Gastroesophageal sphincter (tissue), 4 donors: Measurements from ENCODE around the gene MAP3K15. TPM values are rescaled to one million over a fixed set of nuclear protein-coding genes. Genes with fewer than 3 reads are reported as not detected.

Source experiments
- ATAC-seq: fragments of 150-250 bp; one replicate; pipeline ENCODE4 v1.9.1; 2016; ENCODE audit warnings: mild to moderate bottlenecking, moderate library complexity
- H3K27ac ChIP-seq, 4 donors: fragments of 200-600 bp; sonication (generic) in 3 of 4; 1 replicate in 3 of 4; 2 replicates in 1 of 4; pipeline ENCODE4 v1.5.1; 2016 to 2019
- H3K27me3 ChIP-seq: fragments of 200-600 bp; sonication (generic); one replicate; pipeline ENCODE4 v1.5.1; 2019
- H3K36me3 ChIP-seq, 2 donors: fragments of 200-600 bp; sonication (generic); one replicate each; pipeline ENCODE4 v1.5.1; 2019; ENCODE audit warnings: control low read depth in 1 of 2
- H3K4me1 ChIP-seq, 3 donors: fragments of 200-600 bp; sonication (generic); 1 replicate in 2 of 3; 2 replicates in 1 of 3; pipeline ENCODE4 v1.5.1; 2016 to 2019; ENCODE audit warnings: control low read depth in 2 of 3
- H3K4me3 ChIP-seq, 2 donors: fragments of 200-600 bp; sonication (generic); one replicate each; pipeline ENCODE4 v1.5.1; 2019; ENCODE audit warnings: mild to moderate bottlenecking in 1 of 2, moderate library complexity in 1 of 2
- H3K9me3 ChIP-seq, 3 donors: fragments of 200-600 bp; sonication (generic); one replicate each; pipeline ENCODE4 v1.5.1; 2017 to 2019; ENCODE audit warnings: control low read depth in 2 of 3
- EP300 ChIP-seq: sonication (generic); formaldehyde crosslinking; IDR thresholded peaks from one replicate; pipeline ENCODE4 v1.6.1; 2017; ENCODE audit warnings: antibody characterized with exemption, mild to moderate bottlenecking
- POLR2A ChIP-seq, 2 donors: fragments of 450-650 bp; IDR thresholded peaks; one replicate each; pipeline ENCODE4 v1.6.1; 2017; ENCODE audit warnings: antibody characterized with exemption in 2 of 2, mild to moderate bottlenecking in 2 of 2, moderate library complexity in 1 of 2
- POLR2AphosphoS5 ChIP-seq: sonication (generic); formaldehyde crosslinking; IDR thresholded peaks from one replicate; pipeline ENCODE4 v1.6.1; 2017; ENCODE audit warnings: antibody characterized with exemption
- WGBS, 2 donors: methylation state at CpG; one replicate each; pipeline ENCODE4 v1.1.5; 2018; ENCODE audit warnings: low coverage in 1 of 2; 5-methylcytosine and 5-hydroxymethylcytosine counted together
- total RNA-seq, 4 donors: library from RNA; depleted of rRNA; stranded (reverse); fragments of >200 nt; gene quantifications; one replicate each; pipeline ENCODE4 v1.1.0, GENCODE V29; 2016
- TF ChIP-seq, protein P1 (sequence below), 4 experiments: fragments of 200-600 bp in 2 of 4; fragments of 450-650 bp in 2 of 4; sonication (generic) in 1 of 4; IDR thresholded peaks; one replicate each; pipeline ENCODE4 v1.5.1; 2017 to 2019; ENCODE audit warnings: antibody characterized with exemption in 4 of 4, mild to moderate bottlenecking in 2 of 4, moderate library complexity in 2 of 4

Gene MAP3K15
- total RNA-seq, 4 donors from 2014 or later = 0.13 TPM; not detected in 3

DNA sequence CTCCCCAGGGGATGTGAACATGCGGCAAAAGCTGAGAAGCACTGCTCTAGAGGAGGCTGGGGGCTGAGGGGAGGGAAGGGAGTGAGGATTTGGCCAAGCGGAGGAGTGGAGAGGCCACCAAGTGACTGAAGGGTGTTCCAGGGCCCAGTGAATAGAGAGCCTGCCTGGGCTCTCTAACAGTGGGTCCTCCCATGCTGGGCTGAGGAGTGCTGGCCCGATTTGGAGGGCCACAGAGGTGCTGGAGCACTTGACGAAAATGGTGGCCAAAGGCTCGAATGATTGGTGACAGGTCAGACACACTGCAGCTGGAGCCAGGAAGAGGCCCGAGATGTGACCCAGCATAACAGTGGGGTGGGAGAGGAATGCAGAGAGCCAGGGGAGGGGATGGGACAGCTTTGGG is 37.5 kb upstream of the MAP3K15 start:
- H3K4me3 ChIP-seq = no peak overlapping the region
- no peaks in the 10 kb centered on the region for H3K4me1 ChIP-seq
- H3K9me3 ChIP-seq = no peaks in the 10 kb centered on the region
- no peak overlapping the region for H3K27ac ChIP-seq
- H3K27me3 ChIP-seq = no peaks in the 10 kb centered on the region
- TF ChIP-seq, protein P1, sequence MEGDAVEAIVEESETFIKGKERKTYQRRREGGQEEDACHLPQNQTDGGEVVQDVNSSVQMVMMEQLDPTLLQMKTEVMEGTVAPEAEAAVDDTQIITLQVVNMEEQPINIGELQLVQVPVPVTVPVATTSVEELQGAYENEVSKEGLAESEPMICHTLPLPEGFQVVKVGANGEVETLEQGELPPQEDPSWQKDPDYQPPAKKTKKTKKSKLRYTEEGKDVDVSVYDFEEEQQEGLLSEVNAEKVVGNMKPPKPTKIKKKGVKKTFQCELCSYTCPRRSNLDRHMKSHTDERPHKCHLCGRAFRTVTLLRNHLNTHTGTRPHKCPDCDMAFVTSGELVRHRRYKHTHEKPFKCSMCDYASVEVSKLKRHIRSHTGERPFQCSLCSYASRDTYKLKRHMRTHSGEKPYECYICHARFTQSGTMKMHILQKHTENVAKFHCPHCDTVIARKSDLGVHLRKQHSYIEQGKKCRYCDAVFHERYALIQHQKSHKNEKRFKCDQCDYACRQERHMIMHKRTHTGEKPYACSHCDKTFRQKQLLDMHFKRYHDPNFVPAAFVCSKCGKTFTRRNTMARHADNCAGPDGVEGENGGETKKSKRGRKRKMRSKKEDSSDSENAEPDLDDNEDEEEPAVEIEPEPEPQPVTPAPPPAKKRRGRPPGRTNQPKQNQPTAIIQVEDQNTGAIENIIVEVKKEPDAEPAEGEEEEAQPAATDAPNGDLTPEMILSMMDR (IDR thresholded peaks at IDR 0.05) = no peak
- TF ChIP-seq POLR2A (IDR thresholded peaks at IDR 0.05) = no peak
- no peak for TF ChIP-seq EP300
- no peak for TF ChIP-seq POLR2AphosphoS5
- ATAC-seq = no peak
- peaks cover 0 to 12% of the 10 kb centered on the region in 2 donors for H3K36me3 ChIP-seq
- 100% methylated on average over 1 of the region's 6 CpGs for WGBS, 2 donors

DNA sequence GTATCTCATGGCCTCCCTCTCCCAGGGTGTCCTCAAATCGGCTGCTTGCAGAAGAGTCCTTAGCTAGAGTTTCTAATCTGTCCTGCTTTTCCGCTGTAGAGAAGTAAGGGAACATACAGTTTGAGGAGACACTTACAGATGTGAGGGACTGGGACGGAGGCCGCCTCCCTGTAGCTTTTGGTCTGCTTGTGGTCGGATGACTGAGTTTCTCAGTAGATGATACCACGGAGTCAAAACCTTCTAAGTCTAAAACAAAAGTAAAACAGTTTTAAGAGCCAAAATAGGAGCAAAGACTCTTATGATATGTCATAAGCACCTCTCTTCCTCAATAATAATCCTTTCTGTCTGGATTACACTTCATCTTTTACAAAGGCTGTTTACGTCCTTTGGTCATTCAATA is 34.5 kb upstream of the MAP3K15 start:
- Histone ChIP-seq H3K27me3 (no peaks in the 10 kb centered on the region), H3K4me3 (no peak overlapping the region), H3K27ac (no peak overlapping the region), H3K9me3 (no peaks in the 10 kb centered on the region), H3K4me1 (no peaks in the 10 kb centered on the region), H3K36me3 (peaks cover 0 to 12% of the 10 kb centered on the region in 2 donors)
- WGBS, 2 donors = 65 to 100% methylated on average over 1 to 3 of the region's 7 CpGs
- TF ChIP-seq POLR2A (IDR thresholded peaks at IDR 0.05) = no peak
- no peak for TF ChIP-seq POLR2AphosphoS5
- no peak for TF ChIP-seq EP300
- TF ChIP-seq, protein P1 (IDR thresholded peaks at IDR 0.05) = no peak
- no peak for ATAC-seq

DNA sequence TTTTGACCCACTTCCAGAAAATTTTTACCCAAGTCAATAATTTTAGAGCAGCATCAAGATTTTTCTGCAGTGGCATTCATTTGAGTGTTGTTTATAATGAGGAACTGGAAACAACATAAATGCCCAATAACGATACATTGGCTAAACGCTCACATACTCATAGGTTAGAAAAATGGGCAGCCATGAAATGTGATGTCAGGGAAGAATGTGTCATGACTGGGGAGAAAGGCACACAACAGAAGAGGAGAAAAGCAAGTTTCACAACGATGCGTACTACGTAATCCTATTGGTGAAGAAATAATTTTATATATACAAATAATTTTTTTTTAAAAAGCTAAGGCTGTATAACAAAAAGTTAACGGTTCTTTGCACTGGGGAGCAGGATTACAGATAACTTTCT is 33.6 kb upstream of the MAP3K15 start:
- H3K4me3 ChIP-seq = no peak overlapping the region
- ATAC-seq = no peak
- no peaks in the 10 kb centered on the region for H3K4me1 ChIP-seq
- no peaks in the 10 kb centered on the region for H3K27me3 ChIP-seq
- no peaks in the 10 kb centered on the region for H3K9me3 ChIP-seq
- H3K27ac ChIP-seq = no peak overlapping the region
- TF ChIP-seq, protein P1 (IDR thresholded peaks at IDR 0.05) = no peak
- TF ChIP-seq POLR2AphosphoS5 (no peak), POLR2A (IDR thresholded peaks at IDR 0.05) (no peak), EP300 (no peak)
- H3K36me3 ChIP-seq = peaks cover 0 to 12% of the 10 kb centered on the region in 2 donors
- 80 to 97% methylated on average over 6 of the region's 6 CpGs for WGBS, 2 donors

DNA sequence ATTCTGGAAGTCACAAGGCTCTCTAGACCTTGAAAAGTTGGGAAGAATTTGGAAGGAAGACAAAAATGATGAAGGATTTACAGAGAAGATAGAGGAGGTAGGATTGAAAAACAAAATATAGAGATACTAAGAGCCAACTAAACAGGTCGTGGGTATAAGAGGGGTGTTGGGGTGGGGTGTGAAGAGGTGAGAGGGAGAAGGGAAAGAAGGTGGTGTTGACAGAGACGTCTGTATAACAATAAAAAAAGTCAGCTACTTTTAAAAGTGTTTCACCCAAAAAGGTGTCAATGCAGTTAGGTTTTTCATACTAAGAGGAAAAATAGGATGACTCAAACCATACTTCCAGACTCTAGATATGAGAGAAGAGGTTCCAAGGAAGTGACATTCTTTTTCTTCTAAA is 33.0 kb upstream of the MAP3K15 start:
- no peak overlapping the region for H3K4me3 ChIP-seq
- H3K9me3 ChIP-seq = no peaks in the 10 kb centered on the region
- no peak for ATAC-seq
- H3K36me3 ChIP-seq = peaks cover 0 to 12% of the 10 kb centered on the region in 2 donors
- no peak for TF ChIP-seq POLR2AphosphoS5
- no peak for TF ChIP-seq POLR2A (IDR thresholded peaks at IDR 0.05)
- TF ChIP-seq EP300 = no peak
- TF ChIP-seq, protein P1 (IDR thresholded peaks at IDR 0.05) = no peak
- no peaks in the 10 kb centered on the region for H3K4me1 ChIP-seq
- WGBS, 2 donors = 75% methylated on average over 2 of the region's 2 CpGs; no CpG with 5 or more reads in 1 of the 2 donors
- H3K27me3 ChIP-seq = no peaks in the 10 kb centered on the region
- H3K27ac ChIP-seq = no peak overlapping the region

DNA sequence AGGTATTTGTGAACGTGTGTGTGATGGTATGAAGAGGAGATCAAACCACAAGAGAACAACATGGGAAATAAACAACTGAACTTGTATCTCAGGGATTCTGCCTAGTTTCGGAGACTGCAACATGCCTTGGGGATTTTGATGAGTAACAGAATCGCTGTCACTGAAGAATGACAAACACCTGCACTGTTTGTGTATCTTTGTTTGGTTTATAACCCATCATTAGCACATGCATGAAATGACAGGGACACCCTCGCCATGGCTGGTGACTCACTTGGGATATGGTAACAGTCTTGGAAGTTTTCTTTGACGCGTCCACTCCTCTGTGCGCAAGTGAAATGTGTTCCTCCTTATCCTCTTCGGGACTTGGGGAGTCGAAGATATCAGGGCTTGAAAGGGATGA is 30.3 kb upstream of the MAP3K15 start:
- no peak for ATAC-seq
- Histone ChIP-seq H3K9me3 (no peaks in the 10 kb centered on the region), H3K27ac (no peak overlapping the region), H3K4me1 (no peaks in the 10 kb centered on the region), H3K27me3 (no peaks in the 10 kb centered on the region), H3K4me3 (no peak overlapping the region), H3K36me3 (peaks cover 0 to 29% of the 10 kb centered on the region in 2 donors)
- TF ChIP-seq POLR2A (IDR thresholded peaks at IDR 0.05) (no peak), POLR2AphosphoS5 (no peak), EP300 (no peak)
- TF ChIP-seq, protein P1 (IDR thresholded peaks at IDR 0.05) = no peak
- 85 to 86% methylated on average over 6 of the region's 9 CpGs for WGBS, 2 donors
